HG02642 (cell line): ENCODE data around the gene MAN2A2.
A peak's percentile ranks its signal among the peaks of the same experiment; 100 is the strongest.

Source experiments
- ATAC-seq: cut with Tn5 transposase; IDR thresholded peaks from one replicate; pipeline ENCODE4 v1.9.1; 2021; ENCODE audit warnings: mild to moderate bottlenecking; ENCODE audit not compliant: unreplicated experiment, poor library complexity

The MAN2A2 gene

DNA sequence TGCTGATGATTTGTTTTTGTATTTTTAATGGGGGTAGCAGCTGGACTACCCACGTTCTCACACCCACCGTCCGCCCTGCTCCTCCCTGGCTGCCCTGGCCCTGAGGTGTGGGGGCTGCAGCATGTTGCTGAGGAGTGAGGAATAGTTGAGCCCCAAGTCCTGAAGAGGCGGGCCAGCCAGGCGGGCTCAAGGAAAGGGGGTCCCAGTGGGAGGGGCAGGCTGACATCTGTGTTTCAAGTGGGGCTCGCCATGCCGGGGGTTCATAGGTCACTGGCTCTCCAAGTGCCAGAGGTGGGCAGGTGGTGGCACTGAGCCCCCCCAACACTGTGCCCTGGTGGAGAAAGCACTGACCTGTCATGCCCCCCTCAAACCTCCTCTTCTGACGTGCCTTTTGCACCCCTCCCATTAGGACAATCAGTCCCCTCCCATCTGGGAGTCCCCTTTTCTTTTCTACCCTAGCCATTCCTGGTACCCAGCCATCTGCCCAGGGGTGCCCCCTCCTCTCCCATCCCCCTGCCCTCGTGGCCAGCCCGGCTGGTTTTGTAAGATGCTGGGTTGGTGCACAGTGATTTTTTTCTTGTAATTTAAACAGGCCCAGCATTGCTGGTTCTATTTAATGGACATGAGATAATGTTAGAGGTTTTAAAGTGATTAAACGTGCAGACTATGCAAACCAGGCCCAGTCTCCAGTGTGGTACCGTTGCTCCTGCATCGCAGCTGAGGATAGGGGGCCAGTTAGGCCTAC, 20.1 kb upstream of the MAN2A2 start:
- ATAC-seq: no peak

DNA sequence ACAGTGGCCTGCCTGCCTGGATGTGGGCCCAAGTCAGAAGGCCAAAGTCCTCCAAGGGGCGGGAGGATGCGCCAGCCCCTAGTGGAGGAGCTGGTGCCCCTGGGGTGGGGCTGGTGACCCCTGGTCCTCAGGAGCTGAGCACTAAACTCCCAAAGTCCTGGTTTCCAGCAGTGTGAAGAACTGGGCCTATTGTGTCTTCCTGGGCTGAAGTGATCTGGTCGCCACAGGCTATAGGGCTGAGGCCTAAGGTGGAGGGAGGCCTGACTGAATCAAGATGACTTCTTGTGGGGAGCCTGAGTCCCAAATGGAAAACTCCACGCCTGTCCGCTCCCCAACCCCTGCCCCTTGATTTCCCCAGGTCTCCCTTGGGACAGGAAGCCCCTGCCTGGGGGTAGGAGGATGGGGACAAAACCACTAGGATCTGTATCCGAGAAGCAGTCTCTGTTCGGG, 19.6 kb upstream of the MAN2A2 start:
- ATAC-seq: no peak

DNA sequence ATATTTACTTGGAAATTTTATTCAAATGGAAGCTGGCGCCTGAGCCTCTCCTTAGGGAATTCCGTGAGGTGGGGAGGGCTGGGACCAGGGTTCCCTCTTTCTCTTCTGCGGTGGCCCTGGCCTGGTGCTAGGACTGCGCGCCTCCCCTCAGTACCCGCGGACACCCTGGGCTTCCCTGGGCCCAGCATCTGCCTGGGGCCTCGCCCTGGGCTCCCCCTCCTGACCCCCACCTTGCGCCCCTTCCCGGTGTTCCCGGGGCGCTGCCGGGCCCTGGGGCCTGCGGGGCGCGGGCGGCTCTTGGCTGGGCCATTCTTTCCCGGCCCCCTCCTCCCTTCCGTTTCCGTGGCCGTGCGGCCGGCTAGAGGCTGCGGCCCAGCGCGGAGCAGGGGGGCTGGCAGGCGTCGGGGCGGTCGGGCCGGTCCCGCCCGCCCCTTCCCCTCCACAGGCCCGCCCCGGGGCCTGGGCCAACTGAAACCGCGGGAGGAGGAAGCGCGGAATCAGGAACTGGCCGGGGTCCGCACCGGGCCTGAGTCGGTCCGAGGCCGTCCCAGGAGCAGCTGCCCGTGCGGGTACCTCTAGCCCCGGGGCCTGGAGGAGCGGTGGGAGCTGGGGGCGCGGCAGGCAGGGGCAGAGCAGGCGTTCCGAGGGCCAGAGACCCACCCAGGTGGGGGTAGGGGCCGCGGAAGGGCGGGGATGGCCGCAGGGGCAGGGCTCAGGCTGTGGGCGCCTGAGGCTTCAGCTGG, 19.0 kb upstream of the MAN2A2 start, which contains the start of gene FES:
FES (plus strand) TSS at position 529 of the 743 bp plus-strand sequence. CDS start 542 bp downstream, outside the sequence.
- no peak for ATAC-seq

DNA sequence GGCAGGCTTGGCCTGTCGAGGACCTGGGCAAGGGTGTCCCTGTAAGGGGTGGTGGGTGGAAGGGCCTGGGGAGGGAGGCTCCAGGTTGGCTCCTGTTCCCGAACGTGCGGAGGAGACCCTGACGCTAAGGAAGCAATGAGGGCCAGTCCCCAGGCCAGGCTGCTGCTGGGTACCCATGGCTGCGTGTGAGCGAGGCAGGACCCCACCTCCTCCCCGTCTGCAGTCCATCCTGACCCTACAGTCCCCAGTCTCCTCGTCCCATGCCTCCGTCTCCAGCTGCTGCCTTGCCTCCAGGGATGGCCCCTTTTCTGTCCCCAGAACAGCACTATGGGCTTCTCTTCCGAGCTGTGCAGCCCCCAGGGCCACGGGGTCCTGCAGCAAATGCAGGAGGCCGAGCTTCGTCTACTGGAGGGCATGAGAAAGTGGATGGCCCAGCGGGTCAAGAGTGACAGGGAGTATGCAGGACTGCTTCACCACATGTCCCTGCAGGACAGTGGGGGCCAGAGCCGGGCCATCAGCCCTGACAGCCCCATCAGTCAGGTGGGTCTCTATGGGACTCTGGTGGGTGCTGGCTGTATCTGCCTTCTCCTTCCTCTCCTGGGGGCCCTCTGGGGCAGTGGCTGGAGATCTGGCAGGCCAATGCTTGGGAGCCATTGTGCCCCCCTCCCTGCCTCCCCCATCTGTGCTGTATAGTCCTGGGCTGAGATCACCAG, 18.2 kb upstream of the MAN2A2 start:
- no peak for ATAC-seq

DNA sequence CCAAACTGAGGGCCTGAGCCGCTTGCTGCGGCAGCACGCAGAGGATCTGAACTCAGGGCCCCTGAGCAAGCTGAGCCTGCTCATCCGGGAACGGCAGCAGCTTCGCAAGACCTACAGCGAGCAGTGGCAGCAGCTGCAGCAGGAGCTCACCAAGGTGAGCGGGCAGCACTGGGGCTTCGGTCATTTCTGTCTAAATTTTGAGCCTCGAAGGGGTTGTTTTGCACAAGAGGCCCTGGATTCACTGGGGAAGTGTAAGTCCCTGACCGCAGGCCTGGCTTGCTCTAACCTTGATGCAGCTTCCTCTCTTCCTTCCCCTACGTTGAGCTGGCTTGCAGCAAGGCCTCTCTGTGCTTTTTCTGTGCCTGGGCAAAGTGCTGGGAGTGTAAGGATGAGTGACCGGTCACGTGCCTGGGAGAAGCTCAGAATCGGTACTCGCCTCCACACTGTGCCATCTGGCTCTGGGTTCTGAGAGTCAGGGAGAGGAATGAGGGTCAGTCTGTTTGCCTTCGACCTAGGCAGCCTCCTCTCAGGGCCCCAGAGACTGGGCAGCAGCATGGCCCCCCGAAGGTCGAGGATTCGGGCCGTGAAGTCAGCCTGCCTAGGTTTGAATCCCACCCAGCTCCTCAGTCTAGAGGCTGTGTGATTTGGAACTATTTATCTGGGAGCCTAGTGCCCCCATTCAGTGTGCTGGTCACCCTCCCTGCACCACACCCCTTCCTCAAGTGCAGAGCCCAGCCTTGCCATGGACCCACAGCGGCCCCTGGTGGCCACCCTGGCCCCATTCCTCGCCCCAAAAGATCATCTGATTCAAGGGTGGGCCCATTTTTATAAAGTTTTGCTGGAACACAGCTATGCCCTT, 17.4 kb upstream of the MAN2A2 start:
- ATAC-seq: no peak

DNA sequence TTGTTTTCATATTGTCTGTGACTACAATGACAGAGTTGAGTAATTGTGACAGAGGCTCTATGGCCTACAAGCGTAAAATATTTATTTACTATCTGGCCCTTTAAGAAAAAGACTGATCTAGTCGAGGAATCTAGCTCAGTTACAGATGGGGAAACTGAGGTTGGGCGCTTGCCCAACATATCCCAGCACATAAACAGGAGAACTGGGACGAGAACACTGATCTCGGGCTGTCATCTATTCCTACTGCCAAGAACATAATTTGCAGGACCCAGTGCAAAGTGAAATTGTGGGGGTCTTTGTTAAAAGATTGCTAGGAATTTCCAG, 16.8 kb upstream of the MAN2A2 start:
- no peak for ATAC-seq

DNA sequence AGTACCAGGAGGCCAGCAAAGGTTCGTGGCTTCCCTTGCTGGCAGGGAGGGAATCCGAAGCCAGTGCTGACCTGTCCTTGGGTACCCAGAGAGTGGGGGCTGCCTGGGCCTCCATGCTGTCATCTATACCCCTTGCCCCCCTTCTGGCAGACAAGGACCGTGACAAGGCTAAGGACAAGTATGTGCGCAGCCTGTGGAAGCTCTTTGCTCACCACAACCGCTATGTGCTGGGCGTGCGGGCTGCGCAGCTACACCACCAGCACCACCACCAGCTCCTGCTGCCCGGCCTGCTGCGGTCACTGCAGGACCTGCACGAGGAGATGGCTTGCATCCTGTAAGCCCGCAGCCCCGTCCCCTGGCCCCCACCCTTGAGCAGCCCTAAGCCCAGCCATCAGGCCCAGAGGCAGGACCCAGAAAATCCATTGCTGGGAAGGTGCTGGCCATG, 16.0 kb upstream of the MAN2A2 start:
- no peak for ATAC-seq

DNA sequence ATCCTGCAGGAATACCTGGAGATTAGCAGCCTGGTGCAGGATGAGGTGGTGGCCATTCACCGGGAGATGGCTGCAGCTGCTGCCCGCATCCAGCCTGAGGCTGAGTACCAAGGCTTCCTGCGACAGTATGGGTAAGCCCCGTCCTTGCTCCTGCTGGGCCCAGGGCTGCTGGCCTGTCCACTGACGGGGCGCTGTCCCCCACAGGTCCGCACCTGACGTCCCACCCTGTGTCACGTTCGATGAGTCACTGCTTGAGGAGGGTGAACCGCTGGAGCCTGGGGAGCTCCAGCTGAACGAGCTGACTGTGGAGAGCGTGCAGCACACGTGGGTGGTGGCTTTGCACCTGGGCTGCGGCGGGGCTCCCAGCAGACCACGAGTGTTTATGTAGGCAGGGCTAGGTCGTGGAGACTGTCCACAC, 13.8 kb upstream of the MAN2A2 start:
- no peak for ATAC-seq

DNA sequence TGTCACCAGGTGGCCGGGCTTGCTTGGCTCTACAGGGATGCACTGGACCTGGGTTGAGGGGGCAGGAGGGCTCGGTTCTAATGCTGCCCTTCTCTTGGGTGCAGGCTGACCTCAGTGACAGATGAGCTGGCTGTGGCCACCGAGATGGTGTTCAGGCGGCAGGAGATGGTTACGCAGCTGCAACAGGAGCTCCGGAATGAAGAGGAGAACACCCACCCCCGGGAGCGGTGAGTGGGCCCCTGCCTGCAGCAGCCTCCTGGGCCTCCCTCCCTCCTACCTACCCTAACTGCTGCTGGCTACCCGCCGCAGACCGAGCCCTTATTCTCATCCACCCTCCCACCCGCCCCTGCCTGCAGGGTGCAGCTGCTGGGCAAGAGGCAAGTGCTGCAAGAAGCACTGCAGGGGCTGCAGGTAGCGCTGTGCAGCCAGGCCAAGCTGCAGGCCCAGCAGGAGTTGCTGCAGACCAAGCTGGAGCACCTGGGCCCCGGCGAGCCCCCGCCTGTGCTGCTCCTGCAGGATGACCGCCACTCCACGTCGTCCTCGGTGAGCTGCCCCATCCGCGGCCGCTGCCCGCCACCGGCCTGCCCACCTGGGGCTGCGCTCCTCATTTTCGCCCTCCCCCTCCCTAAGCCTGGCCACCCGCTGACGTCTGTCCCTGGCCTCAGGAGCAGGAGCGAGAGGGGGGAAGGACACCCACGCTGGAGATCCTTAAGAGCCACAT, 13.2 kb upstream of the MAN2A2 start:
- ATAC-seq: no peak

DNA sequence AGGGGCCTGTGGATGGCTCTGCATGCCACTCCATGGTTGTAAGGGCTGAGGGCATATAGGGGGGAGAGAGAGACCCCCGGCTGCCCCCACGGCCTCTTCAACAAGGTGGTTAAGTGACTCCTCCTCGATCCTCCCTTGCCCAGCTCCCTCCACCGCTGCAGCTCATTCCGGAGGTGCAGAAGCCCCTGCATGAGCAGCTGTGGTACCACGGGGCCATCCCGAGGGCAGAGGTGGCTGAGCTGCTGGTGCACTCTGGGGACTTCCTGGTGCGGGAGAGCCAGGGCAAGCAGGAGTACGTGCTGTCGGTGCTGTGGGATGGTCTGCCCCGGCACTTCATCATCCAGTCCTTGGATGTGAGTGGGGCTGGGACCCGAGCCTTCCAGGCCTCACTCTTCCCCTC, 12.3 kb upstream of the MAN2A2 start:
- no peak for ATAC-seq

DNA sequence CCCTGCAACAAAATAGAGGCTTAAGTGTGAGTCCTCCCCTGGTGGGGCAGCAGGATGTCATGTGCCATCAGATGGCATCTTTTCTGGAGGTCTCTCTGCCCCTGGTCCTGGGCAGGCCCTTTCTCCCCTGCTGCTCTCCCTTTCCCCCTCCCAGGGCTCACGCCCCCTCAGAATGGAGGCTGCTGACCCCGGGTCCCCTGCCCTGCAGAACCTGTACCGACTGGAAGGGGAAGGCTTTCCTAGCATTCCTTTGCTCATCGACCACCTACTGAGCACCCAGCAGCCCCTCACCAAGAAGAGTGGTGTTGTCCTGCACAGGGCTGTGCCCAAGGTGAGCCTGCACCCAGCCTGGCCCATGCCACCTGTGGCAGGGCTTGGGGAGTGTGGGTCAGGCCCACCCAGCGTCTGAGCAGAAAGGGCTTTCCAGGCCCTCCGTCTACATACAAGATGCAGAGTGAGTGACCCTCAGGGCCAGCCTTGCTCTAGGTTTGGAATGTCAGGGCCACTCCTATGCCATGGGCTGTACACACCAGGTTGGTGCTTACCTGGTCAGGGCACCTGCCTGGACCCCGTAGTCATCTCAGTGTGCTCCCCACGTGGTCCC, 11.7 kb upstream of the MAN2A2 start:
- ATAC-seq: no peak

DNA sequence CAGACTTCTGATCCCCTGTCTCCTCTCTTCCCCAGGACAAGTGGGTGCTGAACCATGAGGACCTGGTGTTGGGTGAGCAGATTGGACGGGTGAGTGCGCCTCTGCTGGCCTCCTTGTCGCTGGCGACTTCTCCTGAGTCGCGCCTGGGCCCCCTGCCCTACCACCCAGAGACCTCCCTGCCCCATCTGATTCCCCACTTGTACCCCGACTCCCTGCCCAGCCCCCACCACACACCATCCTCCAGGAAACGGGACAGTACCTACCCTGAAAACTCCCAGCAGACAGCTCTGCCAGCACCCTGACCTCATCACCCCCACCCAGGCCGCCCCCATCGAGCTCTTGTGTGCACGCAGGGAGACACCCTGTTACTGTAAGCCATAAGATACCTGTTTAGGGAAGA, 11.1 kb upstream of the MAN2A2 start:
- ATAC-seq: no peak

DNA sequence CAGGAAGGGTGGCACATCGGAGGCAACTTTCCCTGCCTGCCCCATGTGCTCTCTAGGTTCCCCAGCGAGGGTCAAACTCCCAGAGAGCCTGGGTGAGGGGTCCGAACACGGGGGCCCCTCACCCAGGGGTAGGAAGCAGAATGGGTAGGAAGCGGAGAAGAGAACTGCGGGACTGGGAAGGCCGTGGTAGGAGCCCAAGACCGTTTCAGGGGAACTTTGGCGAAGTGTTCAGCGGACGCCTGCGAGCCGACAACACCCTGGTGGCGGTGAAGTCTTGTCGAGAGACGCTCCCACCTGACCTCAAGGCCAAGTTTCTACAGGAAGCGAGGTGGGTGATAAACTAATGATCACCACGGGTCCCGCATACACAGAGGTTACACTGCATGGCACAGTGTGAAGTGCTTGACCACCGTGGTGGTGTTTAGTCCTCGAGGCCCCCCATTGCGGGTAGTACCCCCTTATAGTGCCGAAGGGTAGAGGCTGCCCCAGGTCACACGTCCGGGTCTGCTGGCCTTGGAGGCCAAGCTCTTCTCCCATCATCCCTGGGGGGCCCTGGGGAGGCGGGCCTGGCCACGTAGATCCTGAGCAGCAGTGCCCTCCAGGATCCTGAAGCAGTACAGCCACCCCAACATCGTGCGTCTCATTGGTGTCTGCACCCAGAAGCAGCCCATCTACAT, 10.5 kb upstream of the MAN2A2 start:
- no peak for ATAC-seq

DNA sequence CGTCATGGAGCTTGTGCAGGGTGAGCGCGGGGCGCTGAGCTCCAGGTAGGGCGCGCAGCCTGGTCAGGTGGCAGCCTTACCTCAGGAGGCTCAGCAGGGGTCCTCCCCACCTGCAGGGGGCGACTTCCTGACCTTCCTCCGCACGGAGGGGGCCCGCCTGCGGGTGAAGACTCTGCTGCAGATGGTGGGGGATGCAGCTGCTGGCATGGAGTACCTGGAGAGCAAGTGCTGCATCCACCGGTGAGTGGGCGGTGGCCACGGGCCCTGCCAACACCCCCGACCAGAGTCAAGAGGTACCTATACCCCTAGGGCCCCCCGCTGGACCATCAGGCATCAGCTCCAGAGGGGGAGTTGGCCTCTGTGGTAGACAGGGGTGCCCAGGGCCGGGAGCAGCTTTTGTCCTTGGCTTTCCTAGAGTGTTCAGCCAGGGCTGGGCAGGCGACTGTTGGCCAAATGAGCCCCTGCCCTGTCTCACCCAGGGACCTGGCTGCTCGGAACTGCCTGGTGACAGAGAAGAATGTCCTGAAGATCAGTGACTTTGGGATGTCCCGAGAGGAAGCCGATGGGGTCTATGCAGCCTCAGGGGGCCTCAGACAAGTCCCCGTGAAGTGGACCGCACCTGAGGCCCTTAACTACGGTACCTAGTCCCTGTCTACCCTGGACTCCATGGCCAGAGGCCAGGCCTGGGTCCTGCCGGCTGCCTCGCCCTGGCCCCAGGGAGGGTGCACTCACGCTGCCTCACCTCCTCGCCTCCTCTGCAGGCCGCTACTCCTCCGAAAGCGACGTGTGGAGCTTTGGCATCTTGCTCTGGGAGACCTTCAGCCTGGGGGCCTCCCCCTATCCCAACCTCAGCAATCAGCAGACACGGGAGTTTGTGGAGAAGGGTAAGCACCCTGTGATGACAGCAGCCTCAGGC, 9.7 kb upstream of the MAN2A2 start:
- ATAC-seq: no peak

DNA sequence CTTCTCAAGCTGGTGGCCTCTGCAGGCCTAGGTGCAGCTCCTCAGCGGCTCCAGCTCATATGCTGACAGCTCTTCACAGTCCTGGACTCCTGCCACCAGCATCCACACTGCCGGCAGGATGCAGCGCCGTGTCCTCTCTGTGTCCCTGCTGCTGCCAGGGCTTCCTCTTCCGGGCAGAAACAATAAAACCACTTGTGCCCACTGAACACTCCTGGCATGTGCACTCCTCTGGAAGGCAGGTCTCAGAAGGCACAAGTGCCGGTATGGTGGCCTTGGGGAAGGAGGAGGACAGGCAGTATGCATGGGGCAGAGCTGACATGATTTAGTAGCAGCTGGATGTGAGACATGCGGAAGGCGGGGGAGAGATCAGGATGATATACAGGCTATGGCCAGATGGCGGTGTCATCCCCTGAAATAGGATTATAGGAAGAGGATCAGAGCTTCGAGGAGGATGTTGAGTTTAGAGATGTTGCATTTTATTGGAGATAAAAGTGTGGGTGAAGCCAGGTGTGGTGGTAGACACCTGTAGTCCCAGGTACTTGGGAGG, 7.5 kb upstream of the MAN2A2 start:
- no peak for ATAC-seq

DNA sequence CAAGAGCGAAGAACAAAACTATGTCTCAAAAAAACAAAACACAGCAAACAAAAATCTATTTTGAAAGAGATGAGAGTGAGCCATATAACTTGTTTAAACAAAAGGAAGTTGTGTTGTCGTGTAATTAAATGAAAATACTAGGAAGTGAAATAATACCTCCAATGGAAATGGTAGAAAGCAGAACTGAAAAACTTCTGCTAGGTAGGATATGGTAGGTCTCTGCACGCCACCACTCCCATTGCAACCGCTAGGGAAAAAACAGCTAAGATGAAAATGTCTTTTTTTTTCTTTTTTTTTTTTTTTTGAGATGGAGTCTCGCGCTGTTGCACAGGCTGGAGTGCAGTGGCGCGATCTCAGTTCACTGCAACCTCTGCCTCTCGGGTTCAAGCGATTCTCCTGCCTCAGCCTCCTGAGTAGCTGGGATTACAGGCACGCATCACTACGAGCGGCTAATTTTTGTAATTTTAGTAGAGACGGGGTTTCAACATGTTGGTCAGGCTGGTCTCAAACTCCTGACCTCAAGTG, 5.9 kb upstream of the MAN2A2 start:
- ATAC-seq: peak; percentile 55
